Panc1 (cell line): ENCODE results near the gene ROR1. TPM values are rescaled to one million over a fixed set of nuclear protein-coding genes. Genes with fewer than 3 reads are reported as not detected.

Experiments used
- ATAC-seq: fragments of 200-7000 bp; cut with Tn5 transposase; 2 replicates; pipeline ENCODE4 v1.9.1; 2020; ENCODE audit warnings: mild to moderate bottlenecking, moderate library complexity
- BruUV-seq: library from RNA; stranded (reverse); fragments of 400-500 nt; replicated peaks from 2 replicates; lab custom pipeline; 2021; lab: Mats Ljungman, UMichigan
- CTCF ChIA-PET: fragments of 300-600 bp; sonication (Branson Sonifier 250); formaldehyde crosslinking; loops from one replicate; lab custom pipeline; 2022; ENCODE audit warnings: antibody characterized with exemption; lab: Charles Lee
- POLR2A ChIA-PET: fragments of 300-600 bp; sonication (Branson Sonifier 250); formaldehyde crosslinking; loops from one replicate; lab custom pipeline; 2022; ENCODE audit warnings: antibody characterized with exemption; lab: Charles Lee
- DNase-seq: peaks from one replicate; pipeline ENCODE4 v3.0.0-alpha.2; 2010; ENCODE audit warnings: low read depth, low spot score
- H3K27ac ChIP-seq: 2 replicates; pipeline ENCODE4 v1.5.1; 2011; ENCODE audit warnings: mild to moderate bottlenecking, low read length, inconsistent platforms
- H3K27me3 ChIP-seq: fragments of 200-500 bp; sonication (Bioruptor generic); 2 replicates; pipeline ENCODE4 v1.6.0; 2014; ENCODE audit warnings: low read length, inconsistent platforms; ENCODE audit not compliant: control insufficient read depth, insufficient read depth
- H3K36me3 ChIP-seq: fragments of 200-500 bp; sonication (Bioruptor generic); 2 replicates; pipeline ENCODE4 v1.5.1; 2014; ENCODE audit warnings: inconsistent platforms, mild to moderate bottlenecking, low read length, moderate library complexity; ENCODE audit not compliant: control insufficient read depth, insufficient read depth
- H3K4me1 ChIP-seq: 2 replicates; pipeline ENCODE4 v1.5.1; 2011; ENCODE audit warnings: inconsistent platforms, mild to moderate bottlenecking, low read length, moderate library complexity; ENCODE audit not compliant: control insufficient read depth, insufficient read depth
- H3K4me3 ChIP-seq, 2 experiments: 2 replicates each; pipeline ENCODE4 v1.5.1; 2011 to 2012; ENCODE audit warnings: low read depth in 2 of 2, low read length in 2 of 2, mild to moderate bottlenecking in 2 of 2, inconsistent platforms in 1 of 2, moderate library complexity in 1 of 2
- H3K9me3 ChIP-seq: fragments of 200-500 bp; sonication (Bioruptor generic); 2 replicates; pipeline ENCODE4 v1.5.1; 2014; ENCODE audit warnings: low read depth, mild to moderate bottlenecking, inconsistent platforms, low read length, moderate library complexity; ENCODE audit not compliant: control insufficient read depth, insufficient read depth
- CTCF ChIP-seq: fragments of 450-650 bp; IDR thresholded peaks from 2 replicates; pipeline ENCODE4 v1.5.1; 2017; ENCODE audit warnings: mild to moderate bottlenecking
- POLR2AphosphoS5 ChIP-seq: IDR thresholded peaks from 2 replicates; pipeline ENCODE4 v1.6.1; 2012; ENCODE audit warnings: mild to moderate bottlenecking, low read depth, low read length, moderate library complexity
- REST ChIP-seq, 2 experiments: IDR thresholded peaks; 2 replicates each; pipeline ENCODE4 v1.6.1; 2011 to 2012; ENCODE audit warnings: low read depth in 2 of 2, control low read depth in 1 of 2, low read length in 1 of 2, mild to moderate bottlenecking in 1 of 2, moderate library complexity in 1 of 2; ENCODE audit not compliant: insufficient read depth in 1 of 2
- SIN3A ChIP-seq: IDR thresholded peaks from 2 replicates; pipeline ENCODE4 v1.6.1; 2012; ENCODE audit warnings: low read depth, mild to moderate bottlenecking, low read length, moderate library complexity, borderline replicate concordance; ENCODE audit not compliant: insufficient read depth
- TCF7L2 ChIP-seq: IDR thresholded peaks from 2 replicates; pipeline ENCODE4 v1.6.1; 2011; ENCODE audit warnings: mild to moderate bottlenecking, low read depth, low read length, inconsistent platforms
- in situ Hi-C: cut with HindIII; loops from 2 replicates; pipeline ENCODE4 v1.10.0; 2016; ENCODE audit warnings: low sequenced_read_pairs, low pct_unique_long_range_greater_than_20kb
- intact Hi-C: fragments of 100-400 bp; cut with micrococcal nuclease; formaldehyde crosslinking; loops from one replicate; pipeline ENCODE4 v1.10.0; 2022; ENCODE audit not compliant: unreplicated experiment
- total RNA-seq: library from RNA; stranded (reverse); gene quantifications from one replicate; pipeline ENCODE4 v1.2.1, GENCODE V29; 2021; ENCODE audit not compliant: unreplicated experiment

ROR1 gene
- total RNA-seq, 1 experiment from 2014 or later, result 19.3 TPM

- intact Hi-C loops (no loop called here), in situ Hi-C loops (no loop called here)
- ChIA-PET POLR2A (interaction anchor here (0.5 to 0.6 kb wide), 2 partner anchors 8 to 101 kb away, joined by 3 to 13 read pairs; no protein-coding TSS in a partner anchor), CTCF (interaction anchor here (0.8 to 1.0 kb wide), 2 partner anchors 17 to 124 kb away, joined by 3 read pairs; no protein-coding TSS in a partner anchor)
- TF ChIP-seq CTCF (no peak), SIN3A (no peak), POLR2AphosphoS5 (no peak), REST (IDR thresholded peaks at IDR 0.05; ENCODE audit: insufficient read depth in 1 of 2, low read depth in 2 of 2, low read length in 1 of 2) (no peak), TCF7L2 (no peak)
- no peaks in the 10 kb centered on the region for H3K27me3 ChIP-seq
- no peak for ATAC-seq
- H3K4me3 ChIP-seq, result no peak overlapping the region
- no TSS peak for BruUV-seq
- H3K27ac ChIP-seq, result peak overlapping the region; percentile 70
- peaks cover 42% of the 10 kb centered on the region for H3K4me1 ChIP-seq
- no peaks in the 10 kb centered on the region; the same call in 1 of the 2 replicates for H3K36me3 ChIP-seq
- DNase-seq, result no peak
- no peaks in the 10 kb centered on the region for H3K9me3 ChIP-seq
Observed at GRCh38 chr1:63793741-63794240, 20.0 kb downstream of the ROR1 start.

- no TSS peak for BruUV-seq
- peak overlapping the region; percentile 70 for H3K27ac ChIP-seq
- no peaks in the 10 kb centered on the region; the same call in 1 of the 2 replicates for H3K36me3 ChIP-seq
- POLR2A ChIA-PET, result interaction anchor here (0.5 kb wide), 1 partner anchor 101 kb away, joined by 13 read pairs; no protein-coding TSS in a partner anchor
- TF ChIP-seq REST (IDR thresholded peaks at IDR 0.05; ENCODE audit: insufficient read depth in 1 of 2, low read depth in 2 of 2, low read length in 1 of 2), result no peak
- no peak for TF ChIP-seq CTCF
- no peak for TF ChIP-seq POLR2AphosphoS5
- TF ChIP-seq SIN3A, result no peak
- no peak for TF ChIP-seq TCF7L2
- no peaks in the 10 kb centered on the region for H3K27me3 ChIP-seq
- DNase-seq, result no peak
- peak; percentile 50 for ATAC-seq
- in situ Hi-C loops (no loop called here), intact Hi-C loops (no loop called here)
- H3K4me1 ChIP-seq, result peaks cover 45% of the 10 kb centered on the region
- no peak overlapping the region for H3K4me3 ChIP-seq
- H3K9me3 ChIP-seq, result no peaks in the 10 kb centered on the region
- CTCF ChIA-PET, result interaction anchor here (0.8 to 1.0 kb wide), 2 partner anchors 18 to 124 kb away, joined by 3 read pairs; no protein-coding TSS in a partner anchor
Observed at GRCh38 chr1:63794354-63794753, 20.5 kb downstream of the ROR1 start.
